Measurements from ENCODE around the gene HLA-G. TPM values are rescaled to one million over a fixed set of nuclear protein-coding genes. Genes with fewer than 3 reads are reported as not detected.

HLA-G gene
- total RNA-seq, 6 experiments from 2014 or later, result 0.20 to 2.0 TPM; not detected in 4

DNA sequence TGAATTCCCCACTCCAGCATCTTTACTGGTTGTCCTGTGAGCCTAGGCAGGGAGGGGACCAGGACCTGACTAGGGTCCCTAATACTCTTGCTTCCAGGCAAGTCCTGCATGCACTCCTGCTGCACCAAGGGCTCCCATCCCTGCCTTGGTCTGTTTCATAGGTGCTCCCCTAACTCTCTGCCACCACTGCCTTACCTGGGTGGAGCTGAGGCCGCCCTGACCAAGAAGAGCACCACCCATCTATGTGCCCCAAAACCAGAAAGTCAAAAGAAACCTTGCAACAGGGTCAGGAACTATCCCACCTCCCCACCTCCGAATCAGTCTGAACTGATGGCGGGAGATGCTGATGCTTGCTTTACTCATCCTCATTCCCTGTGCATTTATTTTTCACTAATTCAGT is 23.6 kb downstream of the HLA-G start:
- no peak for TF ChIP-seq POLR2A (IDR thresholded peaks at IDR 0.05)
- no peaks in the 10 kb centered on the region for H3K36me3 ChIP-seq
- no peaks in the 10 kb centered on the region for H3K9me3 ChIP-seq
- H3K27ac ChIP-seq, result no peak overlapping the region
- ATAC-seq, result no peak
- intact Hi-C loops (cut with DNase I), result loop anchor here (5.0 kb wide), 3 partner anchors 61 to 166 kb away; no protein-coding TSS in a partner anchor
- H3K27me3 ChIP-seq, result peaks cover 0 to 12% of the 10 kb centered on the region in 2 donors
- no peak for DNase-seq
- WGBS (ENCODE audit: insufficient coverage, low coverage, low lambda C conversion rate, missing lambda C conversion rate), result 60% methylated on average over 2 of the region's 3 CpGs
- no peaks in the 10 kb centered on the region for H3K4me1 ChIP-seq
- H3K4me3 ChIP-seq, result no peak overlapping the region

DNA sequence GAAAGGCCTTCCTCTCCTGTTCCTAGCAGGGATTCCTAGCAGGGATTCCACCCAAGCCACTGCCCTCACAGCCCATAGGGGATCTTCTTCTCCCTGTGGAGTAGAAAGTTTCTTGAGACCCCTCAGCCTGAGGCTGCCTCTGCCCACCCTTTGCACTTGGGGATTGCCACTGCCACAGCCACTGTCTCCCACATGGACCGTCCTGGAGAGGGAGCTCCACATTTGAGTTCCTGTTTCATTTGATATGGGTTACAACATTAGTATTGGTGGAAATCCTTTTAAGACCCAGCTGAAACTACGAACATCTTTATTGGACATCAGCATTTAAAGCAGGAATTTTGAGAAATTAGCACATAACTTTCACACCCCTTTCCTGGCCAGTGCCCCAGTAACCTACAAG is 25.6 kb downstream of the HLA-G start:
- Histone ChIP-seq H3K27ac (no peak overlapping the region), H3K36me3 (no peaks in the 10 kb centered on the region), H3K4me3 (no peak overlapping the region), H3K9me3 (no peaks in the 10 kb centered on the region), H3K4me1 (no peaks in the 10 kb centered on the region), H3K27me3 (peaks cover 0 to 12% of the 10 kb centered on the region in 2 donors)
- WGBS (ENCODE audit: insufficient coverage, low coverage, low lambda C conversion rate, missing lambda C conversion rate), result 65% methylated on average over 2 of the region's 2 CpGs
- ATAC-seq (peak in 2 of 4 donors; percentile 17 to 59), DNase-seq (no peak)
- intact Hi-C loops (cut with DNase I), result loop anchor here (5.0 kb wide), 3 partner anchors 59 to 164 kb away; no protein-coding TSS in a partner anchor
- TF ChIP-seq POLR2A (IDR thresholded peaks at IDR 0.05), result no peak
- TF ChIP-seq, protein P1, sequence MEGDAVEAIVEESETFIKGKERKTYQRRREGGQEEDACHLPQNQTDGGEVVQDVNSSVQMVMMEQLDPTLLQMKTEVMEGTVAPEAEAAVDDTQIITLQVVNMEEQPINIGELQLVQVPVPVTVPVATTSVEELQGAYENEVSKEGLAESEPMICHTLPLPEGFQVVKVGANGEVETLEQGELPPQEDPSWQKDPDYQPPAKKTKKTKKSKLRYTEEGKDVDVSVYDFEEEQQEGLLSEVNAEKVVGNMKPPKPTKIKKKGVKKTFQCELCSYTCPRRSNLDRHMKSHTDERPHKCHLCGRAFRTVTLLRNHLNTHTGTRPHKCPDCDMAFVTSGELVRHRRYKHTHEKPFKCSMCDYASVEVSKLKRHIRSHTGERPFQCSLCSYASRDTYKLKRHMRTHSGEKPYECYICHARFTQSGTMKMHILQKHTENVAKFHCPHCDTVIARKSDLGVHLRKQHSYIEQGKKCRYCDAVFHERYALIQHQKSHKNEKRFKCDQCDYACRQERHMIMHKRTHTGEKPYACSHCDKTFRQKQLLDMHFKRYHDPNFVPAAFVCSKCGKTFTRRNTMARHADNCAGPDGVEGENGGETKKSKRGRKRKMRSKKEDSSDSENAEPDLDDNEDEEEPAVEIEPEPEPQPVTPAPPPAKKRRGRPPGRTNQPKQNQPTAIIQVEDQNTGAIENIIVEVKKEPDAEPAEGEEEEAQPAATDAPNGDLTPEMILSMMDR (IDR thresholded peaks at IDR 0.05), result peak in 1 of 4 donors; percentile 11

DNA sequence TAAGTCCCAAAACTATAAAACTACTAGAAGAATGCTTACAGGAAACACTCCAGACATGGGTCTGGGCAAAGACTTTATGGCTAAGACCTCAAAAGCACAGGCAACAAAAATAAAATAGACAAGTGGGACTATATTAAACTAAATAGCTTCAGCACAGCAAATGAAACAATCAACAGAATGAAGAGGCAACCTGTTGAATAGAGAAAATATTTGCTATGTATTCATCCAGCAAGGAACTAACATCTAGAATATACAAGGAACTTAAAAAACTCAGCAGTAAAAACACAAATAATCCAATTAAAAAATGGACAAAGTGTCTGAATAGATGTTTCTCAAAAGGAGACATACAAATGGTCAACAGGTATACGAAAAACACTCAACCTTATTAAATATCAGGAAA is 30.4 kb downstream of the HLA-G start:
- Histone ChIP-seq H3K9me3 (no peaks in the 10 kb centered on the region), H3K4me1 (no peaks in the 10 kb centered on the region), H3K36me3 (no peaks in the 10 kb centered on the region), H3K27ac (no peak overlapping the region), H3K4me3 (no peak overlapping the region), H3K27me3 (no peaks in the 10 kb centered on the region)
- ATAC-seq, result no peak
- intact Hi-C loops (cut with DNase I), result no loop called here
- no peak for TF ChIP-seq POLR2A (IDR thresholded peaks at IDR 0.05)
- TF ChIP-seq, protein P1 (IDR thresholded peaks at IDR 0.05), result no peak
- WGBS (ENCODE audit: insufficient coverage, low coverage, low lambda C conversion rate, missing lambda C conversion rate), result 55% methylated on average over 1 of the region's 1 CpG
- no peak for DNase-seq

DNA sequence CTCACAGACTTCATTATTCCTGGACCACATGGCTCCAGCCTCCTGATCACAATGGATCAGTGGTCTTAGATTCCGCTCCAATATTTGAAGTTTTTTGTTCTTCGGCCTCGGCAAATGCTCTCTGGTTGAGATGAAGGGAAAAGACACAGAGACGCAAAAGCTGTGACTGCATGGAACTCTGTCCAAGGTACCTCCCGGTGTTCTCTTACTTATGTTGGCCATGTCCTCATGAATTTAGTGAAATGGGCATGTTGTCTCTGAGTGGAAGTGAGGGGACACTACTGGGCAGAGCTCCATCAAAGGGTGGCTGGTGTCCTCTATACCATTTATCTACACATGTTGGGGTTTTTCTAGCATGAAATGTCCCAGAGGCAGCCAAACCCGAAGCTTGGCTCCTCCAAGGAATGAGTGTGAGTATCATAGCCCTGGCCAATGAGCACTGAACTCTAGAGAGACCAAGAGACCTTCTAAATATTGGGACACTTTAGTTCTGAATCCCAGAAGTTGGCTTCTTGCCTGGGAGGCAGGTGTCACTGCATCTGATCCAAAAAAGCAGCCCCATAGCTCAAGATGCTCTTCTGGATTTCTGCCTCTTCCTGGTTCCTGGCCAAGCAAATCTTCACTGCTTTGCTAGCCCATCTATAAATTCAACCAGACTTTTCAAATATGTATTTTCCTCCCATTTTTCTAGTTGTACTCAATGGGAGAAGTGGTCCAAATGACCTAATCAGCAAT is 34.1 kb downstream of the HLA-G start:
- no peaks in the 10 kb centered on the region for H3K9me3 ChIP-seq
- no peaks in the 10 kb centered on the region for H3K27me3 ChIP-seq
- H3K4me1 ChIP-seq, result no peaks in the 10 kb centered on the region
- ATAC-seq (no peak), DNase-seq (no peak)
- no peak overlapping the region for H3K4me3 ChIP-seq
- WGBS (ENCODE audit: insufficient coverage, low coverage, low lambda C conversion rate, missing lambda C conversion rate), result 47% methylated on average over 6 of the region's 6 CpGs
- TF ChIP-seq, protein P1 (IDR thresholded peaks at IDR 0.05), result no peak
- TF ChIP-seq POLR2A (IDR thresholded peaks at IDR 0.05), result no peak
- H3K36me3 ChIP-seq, result no peaks in the 10 kb centered on the region
- intact Hi-C loops (cut with DNase I), result no loop called here
- no peak overlapping the region for H3K27ac ChIP-seq

DNA sequence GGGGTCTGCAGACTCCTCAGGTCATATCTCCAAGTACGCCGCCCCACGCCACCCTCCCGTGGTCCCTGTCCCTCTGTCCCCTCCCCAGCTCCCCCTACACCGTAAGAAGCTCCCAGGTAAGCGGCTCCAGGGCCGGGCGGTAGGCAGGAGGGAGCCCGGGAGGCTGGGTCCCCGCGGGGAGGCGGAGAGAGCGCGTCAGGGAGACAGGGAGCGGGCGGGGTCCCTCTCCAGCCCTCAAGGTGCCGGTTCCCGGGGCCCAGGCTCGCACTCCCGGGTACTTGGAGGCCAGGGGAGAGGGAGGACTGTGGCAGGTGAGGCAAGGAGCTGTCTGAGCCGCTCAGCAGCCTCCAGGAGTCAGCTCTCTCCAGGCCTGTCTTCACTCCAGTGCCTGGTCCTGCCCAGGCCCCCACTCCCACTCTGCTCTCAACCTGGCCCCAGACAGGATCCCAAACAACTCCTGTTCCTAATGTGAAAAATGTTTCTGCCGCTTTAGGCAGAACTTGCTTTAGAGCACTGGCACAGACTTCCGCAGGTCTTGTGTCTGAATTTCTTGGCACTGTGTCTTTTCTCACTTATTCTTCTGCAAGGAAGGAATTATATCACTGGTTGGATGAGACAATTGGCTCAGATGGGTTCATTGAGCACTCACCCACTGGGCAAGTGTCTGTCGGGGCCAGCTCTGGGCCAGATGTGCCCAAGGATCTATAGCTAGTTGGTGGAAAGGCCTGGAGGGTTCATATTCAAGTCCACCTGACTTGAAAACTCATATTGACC is 36.6 kb downstream of the HLA-G start:
- ATAC-seq, result peak in 1 of 4 donors; percentile 34

More for the DNA sequence above, 36.6 kb downstream of the HLA-G start:
- 81% methylated on average over 2 of the region's 24 CpGs for WGBS (ENCODE audit: insufficient coverage, low coverage, low lambda C conversion rate, missing lambda C conversion rate)
- no peak for DNase-seq
- Histone ChIP-seq H3K36me3 (no peaks in the 10 kb centered on the region), H3K9me3 (no peaks in the 10 kb centered on the region), H3K4me3 (no peak overlapping the region), H3K27ac (no peak overlapping the region), H3K27me3 (no peaks in the 10 kb centered on the region), H3K4me1 (no peaks in the 10 kb centered on the region)
- TF ChIP-seq, protein P1 (IDR thresholded peaks at IDR 0.05), result no peak
- no peak for TF ChIP-seq POLR2A (IDR thresholded peaks at IDR 0.05)
- intact Hi-C loops (cut with DNase I), result no loop called here
